IMR-90 (cell line): ENCODE measurements around the gene KAT2A. TPM values are rescaled to one million over a fixed set of nuclear protein-coding genes. Genes with fewer than 3 reads are reported as not detected.

ENCODE experiments used
- ATAC-seq: fragments of 200-7000 bp; cut with Tn5 transposase; 2 replicates; pipeline ENCODE4 v1.9.1; 2020; ENCODE audit warnings: low read depth, mild to moderate bottlenecking, moderate library complexity
- BruUV-seq: library from RNA; stranded (reverse); fragments of 400-500 nt; replicated peaks from 2 replicates; lab custom pipeline; 2021; lab: Mats Ljungman, UMichigan
- CTCF ChIA-PET: fragments of 300-600 bp; formaldehyde crosslinking; extraction: SDS; loops from one replicate; lab custom pipeline; 2021; ENCODE audit warnings: antibody characterized with exemption; lab: Yijun Ruan, JAX
- POLR2A ChIA-PET: fragments of 300-600 bp; sonication (Branson Sonifier 250); formaldehyde crosslinking; loops from one replicate; lab custom pipeline; 2022; ENCODE audit warnings: antibody characterized with exemption; ENCODE audit not compliant: unreplicated experiment; lab: Charles Lee
- DNase-seq: peaks from one replicate; pipeline ENCODE4 v3.0.0; 2013
- H2AFZ ChIP-seq: replicated peaks from 2 replicates; pipeline ENCODE3; 2013; ENCODE audit warnings: low read length, mild to moderate bottlenecking; ENCODE audit not compliant: poor library complexity
- H2AK5ac ChIP-seq: 2 replicates; pipeline ENCODE4 v1.6.1; 2013; ENCODE audit warnings: low read depth, low read length, inconsistent platforms
- H2AK9ac ChIP-seq: replicated peaks from 2 replicates; pipeline ENCODE3; 2013; ENCODE audit warnings: mild to moderate bottlenecking, low read depth, low read length, moderate library complexity; ENCODE audit not compliant: poor library complexity
- H2BK120ac ChIP-seq: 2 replicates; pipeline ENCODE4 v1.6.1; 2013; ENCODE audit warnings: low read depth, low read length, inconsistent platforms
- H2BK15ac ChIP-seq: 3 replicates; pipeline ENCODE4 v1.6.1; 2013; ENCODE audit warnings: low read depth, low read length, inconsistent platforms
- H2BK20ac ChIP-seq: 2 replicates; pipeline ENCODE4 v1.6.1; 2013; ENCODE audit warnings: low read depth, mild to moderate bottlenecking, inconsistent platforms, low read length, moderate library complexity
- H2BK5ac ChIP-seq: 2 replicates; pipeline ENCODE4 v1.6.1; 2013; ENCODE audit warnings: mild to moderate bottlenecking, low read depth, low read length, inconsistent platforms; ENCODE audit not compliant: poor library complexity, severe bottlenecking
- H3K14ac ChIP-seq: replicated peaks from 2 replicates; pipeline ENCODE4 v1.6.1; 2013; ENCODE audit warnings: low read depth, low read length, inconsistent platforms
- H3K18ac ChIP-seq: 2 replicates; pipeline ENCODE4 v1.6.1; 2013; ENCODE audit warnings: low read depth, low read length, control low read depth
- H3K23ac ChIP-seq: 2 replicates; pipeline ENCODE4 v1.6.1; 2013; ENCODE audit warnings: low read depth, low read length, inconsistent platforms
- H3K27ac ChIP-seq: 2 replicates; pipeline ENCODE4 v1.5.1; 2013; ENCODE audit warnings: mild to moderate bottlenecking, control low read depth, low read length; ENCODE audit not compliant: insufficient read depth
- H3K27me3 ChIP-seq: 2 replicates; pipeline ENCODE4 v1.6.1; 2013; ENCODE audit warnings: low read length; ENCODE audit not compliant: control insufficient read depth, insufficient read depth
- H3K36me3 ChIP-seq: 2 replicates; pipeline ENCODE4 v1.6.1; 2013; ENCODE audit warnings: low read length, mixed read lengths; ENCODE audit not compliant: control insufficient read depth, insufficient read depth
- H3K4ac ChIP-seq: 2 replicates; pipeline ENCODE4 v1.6.1; 2013; ENCODE audit warnings: low read depth, low read length, inconsistent platforms
- H3K4me1 ChIP-seq: 2 replicates; pipeline ENCODE4 v1.6.1; 2013; ENCODE audit warnings: low read length, mixed read lengths; ENCODE audit not compliant: control insufficient read depth, insufficient read depth
- H3K4me2 ChIP-seq: 2 replicates; pipeline ENCODE4 v1.6.1; 2013; ENCODE audit warnings: low read depth, mild to moderate bottlenecking, control low read depth, low read length, moderate library complexity
- H3K4me3 ChIP-seq: 2 replicates; pipeline ENCODE4 v1.5.1; 2013; ENCODE audit warnings: low read depth, mild to moderate bottlenecking, control low read depth, low read length, moderate library complexity; ENCODE audit not compliant: insufficient read depth
- H3K56ac ChIP-seq: 2 replicates; pipeline ENCODE4 v1.6.1; 2013; ENCODE audit warnings: low read length, inconsistent platforms; ENCODE audit not compliant: insufficient read depth; ENCODE audit errors: extremely low read depth
- H3K79me1 ChIP-seq, 2 experiments: 2 replicates each; pipeline ENCODE4 v1.6.1; 2013; ENCODE audit warnings: low read length in 2 of 2, inconsistent platforms in 1 of 2, low read depth in 1 of 2
- H3K9ac ChIP-seq: 2 replicates; pipeline ENCODE4 v1.6.1; 2013; ENCODE audit warnings: low read depth, low read length, control low read depth
- H3K9me1 ChIP-seq: 2 replicates; pipeline ENCODE4 v1.6.1; 2013; ENCODE audit warnings: low read length, inconsistent platforms; ENCODE audit not compliant: insufficient read depth
- H3K9me3 ChIP-seq: 2 replicates; pipeline ENCODE4 v1.6.1; 2013; ENCODE audit warnings: low read length; ENCODE audit not compliant: control insufficient read depth, insufficient read depth
- H4K20me1 ChIP-seq: 2 replicates; pipeline ENCODE4 v1.6.1; 2013; ENCODE audit warnings: low read length, inconsistent platforms; ENCODE audit not compliant: insufficient read depth
- H4K5ac ChIP-seq: 2 replicates; pipeline ENCODE4 v1.6.1; 2013; ENCODE audit warnings: mild to moderate bottlenecking, low read depth, low read length, control low read depth
- H4K8ac ChIP-seq, 2 experiments: 2 replicates each; pipeline ENCODE4 v1.6.1; 2013; ENCODE audit warnings: low read depth in 2 of 2, low read length in 2 of 2, control low read depth in 1 of 2, inconsistent platforms in 1 of 2
- H4K91ac ChIP-seq: 2 replicates; pipeline ENCODE4 v1.6.1; 2013; ENCODE audit warnings: low read depth, low read length, inconsistent platforms; ENCODE audit not compliant: insufficient read depth
- BHLHE40 ChIP-seq: fragments of 150-350 bp; IDR thresholded peaks from 2 replicates; pipeline ENCODE4 v1.6.1; 2016; ENCODE audit warnings: mild to moderate bottlenecking, low read depth, low read length
- CEBPB ChIP-seq: IDR thresholded peaks from 2 replicates; pipeline ENCODE4 v1.6.1; 2012; ENCODE audit warnings: low read depth, low read length, improper control_type of control experiment
- CTCF ChIP-seq: conservative IDR thresholded peaks from 2 replicates; pipeline ENCODE4 v1.5.1; 2012; ENCODE audit warnings: mild to moderate bottlenecking, low read depth, low read length, improper control_type of control experiment
- ELK1 ChIP-seq: fragments of 150-350 bp; IDR thresholded peaks from 2 replicates; pipeline ENCODE4 v1.6.1; 2016; ENCODE audit warnings: low read depth, mild to moderate bottlenecking, low read length, moderate library complexity, borderline replicate concordance
- FOS ChIP-seq: fragments of 150-350 bp; IDR thresholded peaks from 2 replicates; pipeline ENCODE4 v1.6.1; 2016; ENCODE audit warnings: low read depth, low read length
- MAFK ChIP-seq: IDR thresholded peaks from 2 replicates; pipeline ENCODE4 v1.6.1; 2012; ENCODE audit warnings: low read depth, low read length, improper control_type of control experiment
- MAZ ChIP-seq: IDR thresholded peaks from 2 replicates; pipeline ENCODE4 v1.6.1; 2012; ENCODE audit warnings: low read depth, mild to moderate bottlenecking, low read length, improper control_type of control experiment, moderate library complexity, borderline replicate concordance
- MXI1 ChIP-seq: IDR thresholded peaks from 2 replicates; pipeline ENCODE4 v1.6.1; 2012; ENCODE audit warnings: low read depth, mild to moderate bottlenecking, low read length, moderate library complexity, borderline replicate concordance
- NFE2L2 ChIP-seq: fragments of 150-350 bp; IDR thresholded peaks from 2 replicates; pipeline ENCODE4 v1.6.1; 2016; ENCODE audit warnings: low read depth, mild to moderate bottlenecking, low read length
- POLR2A ChIP-seq: IDR thresholded peaks from 2 replicates; pipeline ENCODE4 v1.6.1; 2012; ENCODE audit warnings: mild to moderate bottlenecking, low read depth, low read length
- RAD21 ChIP-seq: IDR thresholded peaks from 2 replicates; pipeline ENCODE4 v1.6.1; 2012; ENCODE audit warnings: low read length, improper control_type of control experiment
- RCOR1 ChIP-seq: IDR thresholded peaks from 2 replicates; pipeline ENCODE4 v1.6.1; 2012; ENCODE audit warnings: mild to moderate bottlenecking, low read length, improper control_type of control experiment; ENCODE audit not compliant: insufficient replicate concordance
- RFX5 ChIP-seq: IDR thresholded peaks from 2 replicates; pipeline ENCODE4 v1.8.0; 2012; ENCODE audit warnings: low read depth, mild to moderate bottlenecking, low read length, moderate library complexity
- SMC3 ChIP-seq: fragments of 150-350 bp; IDR thresholded peaks from 2 replicates; pipeline ENCODE4 v1.6.1; 2016; ENCODE audit warnings: low read depth, mild to moderate bottlenecking, antibody characterized with exemption, low read length, moderate library complexity
- USF2 ChIP-seq: fragments of 150-350 bp; IDR thresholded peaks from 2 replicates; pipeline ENCODE4 v1.6.1; 2017; ENCODE audit warnings: mild to moderate bottlenecking, antibody characterized with exemption, low read length, low read depth
- WGBS, 2 experiments: methylation state at CpG; one replicate each; pipeline versions ENCODE4 v1.1.5 to v1.1.7; 2013; ENCODE audit warnings: missing lambda C conversion rate in 2 of 2; ENCODE audit not compliant: insufficient read length in 1 of 2; ENCODE audit errors: extremely low coverage in 2 of 2; 5-methylcytosine and 5-hydroxymethylcytosine counted together
- dilution Hi-C: fragments of 300-500 bp; cut with HindIII; formaldehyde crosslinking; loops from one replicate; pipeline ENCODE4 v1.14.3; 2018; ENCODE audit warnings: low sequenced_read_pairs; ENCODE audit not compliant: unreplicated experiment
- in situ Hi-C: fragments of 300-500 bp; cut with MboI; formaldehyde crosslinking; loops from 3 replicates; pipeline ENCODE4 v1.14.3; 2019; ENCODE audit warnings: low sequenced_read_pairs, inconsistent platforms, mixed read lengths
- intact Hi-C: fragments of 100-400 bp; cut with micrococcal nuclease; formaldehyde crosslinking; loops from 2 replicates; pipeline ENCODE4 v1.10.0; 2022
- polyA plus RNA-seq, 3 experiments: library from polyadenylated mRNA; depleted of rRNA; stranded (reverse); fragments of >200 nt; gene quantifications; 2 replicates each; pipeline ENCODE4 v1.2.3, GENCODE V29; 2012; ENCODE audit warnings: low replicate concordance in 1 of 3
- total RNA-seq: library from RNA; depleted of rRNA; stranded (reverse); fragments of >200 nt; gene quantifications from 2 replicates; pipeline ENCODE4 v1.2.3, GENCODE V29; 2012

KAT2A gene
- total and polyA plus RNA-seq, 2 of the 4 experiments (the other 2 are of a cell fraction) = 6.3 to 28.2 TPM

- WGBS, 2 experiments = 76% methylated on average over 5 of the region's 7 CpGs; no CpG with 5 or more reads in 1 of the 2 experiments
- in situ Hi-C loops (no loop called here), intact Hi-C loops (loop anchor here (10.0 kb wide), 1 partner anchor 386 kb away; no protein-coding TSS in a partner anchor), dilution Hi-C loops (no loop called here)
- Histone ChIP-seq H3K56ac (no peak overlapping the region), H2BK120ac (peak overlapping the region; percentile 40; the same call in 1 of the 2 replicates), H3K18ac (no peak overlapping the region), H3K4ac (peak overlapping the region; percentile 45; the same call in 1 of the 2 replicates), H3K9me3 (no peaks in the 10 kb centered on the region), H4K91ac (no peak overlapping the region), H3K27ac (no peak overlapping the region), H3K36me3 (peaks cover 10% of the 10 kb centered on the region), H3K4me1 (peaks cover 36% of the 10 kb centered on the region), H4K8ac (no peak overlapping the region), H3K4me2 (no peak overlapping the region), H2AFZ (peak overlapping the region; percentile 23), H3K79me1 (peaks cover 30 to 89% of the 10 kb centered on the region in 2 experiments), H2AK5ac (no peak overlapping the region), H2BK20ac (no peak overlapping the region), H3K9ac (no peak overlapping the region), H4K20me1 (peaks cover 80% of the 10 kb centered on the region), H3K9me1 (peaks cover 54% of the 10 kb centered on the region), H2BK5ac (no peak overlapping the region), H3K4me3 (no peak overlapping the region), H3K23ac (peak overlapping the region; percentile 38; the same call in 1 of the 2 replicates), H2AK9ac (no peak overlapping the region), H2BK15ac (no peak overlapping the region), H3K27me3 (no peaks in the 10 kb centered on the region), H3K14ac (peak overlapping the region; percentile 22), H4K5ac (no peak overlapping the region)
- no TSS peak for BruUV-seq
- POLR2A ChIA-PET = no interaction called here
- ATAC-seq (peak; percentile 42), DNase-seq (peak; percentile 33)
- CTCF ChIA-PET = no interaction called here
- TF ChIP-seq ELK1 = no peak
- no peak for TF ChIP-seq RAD21
- TF ChIP-seq POLR2A = no peak
- TF ChIP-seq MAFK = no peak
- TF ChIP-seq FOS = no peak
- no peak for TF ChIP-seq USF2
- TF ChIP-seq CTCF = no peak
- TF ChIP-seq RFX5 = no peak
- TF ChIP-seq BHLHE40 = no peak
- TF ChIP-seq CEBPB = no peak
- no peak for TF ChIP-seq NFE2L2
- TF ChIP-seq MAZ = no peak
- no peak for TF ChIP-seq MXI1
- no peak for TF ChIP-seq RCOR1
- no peak for TF ChIP-seq SMC3
Observed at GRCh38 chr17:42138749-42139492, 17.8 kb upstream of the KAT2A start.
